Measurements from ENCODE around the gene TMEM179.
A peak's percentile ranks its signal among the peaks of the same experiment; 100 is the strongest.

The TMEM179 gene

GRCh38 chr14:104571246-104571645 lies 33.3 kb downstream of the TMEM179 start:
- Histone ChIP-seq H3K27me3 (ENCODE audit: control insufficient read depth, insufficient read depth, low read length) (no peaks in the 10 kb centered on the region), H3K27ac (ENCODE audit: low read length) (no peak overlapping the region)
- WGBS (ENCODE audit: insufficient coverage, insufficient read length), result no CpG with 5 or more reads among the region's 16 CpGs

GRCh38 chr14:104569435-104569834 lies 35.1 kb downstream of the TMEM179 start:
- WGBS (ENCODE audit: insufficient coverage, insufficient read length), result no CpG with 5 or more reads among the region's 10 CpGs
- DNase-seq (ENCODE audit: low read depth, low spot score), result no peak
- Histone ChIP-seq H3K4me3 (ENCODE audit: low read length) (no peak overlapping the region), H3K4me1 (ENCODE audit: control insufficient read depth, insufficient read depth, low read length) (no peaks in the 10 kb centered on the region; the same call in 1 of the 2 replicates), H3K36me3 (ENCODE audit: control insufficient read depth, insufficient read depth, low read length) (no peaks in the 10 kb centered on the region), H3K27me3 (ENCODE audit: control insufficient read depth, insufficient read depth, low read length) (no peaks in the 10 kb centered on the region), H3K9me3 (ENCODE audit: control insufficient read depth, insufficient read depth, low read length) (no peaks in the 10 kb centered on the region), H3K27ac (ENCODE audit: low read length) (no peak overlapping the region)

More at GRCh38 chr14:104571246-104571645, 33.3 kb downstream of the TMEM179 start:
- no peaks in the 10 kb centered on the region for H3K9me3 ChIP-seq (ENCODE audit: control insufficient read depth, insufficient read depth, low read length)
- no peak overlapping the region for H3K4me3 ChIP-seq (ENCODE audit: low read length)
- no peaks in the 10 kb centered on the region; the same call in 1 of the 2 replicates for H3K4me1 ChIP-seq (ENCODE audit: control insufficient read depth, insufficient read depth, low read length)
- H3K36me3 ChIP-seq (ENCODE audit: control insufficient read depth, insufficient read depth, low read length), result no peaks in the 10 kb centered on the region
- DNase-seq (ENCODE audit: low read depth, low spot score), result no peak

- DNase-seq (ENCODE audit: low read depth, low spot score), result no peak
- Histone ChIP-seq H3K4me1 (ENCODE audit: control insufficient read depth, insufficient read depth, low read length) (no peaks in the 10 kb centered on the region; the same call in none of the 2 replicates), H3K9me3 (ENCODE audit: control insufficient read depth, insufficient read depth, low read length) (no peaks in the 10 kb centered on the region), H3K4me3 (ENCODE audit: low read length) (no peak overlapping the region), H3K27ac (ENCODE audit: low read length) (no peak overlapping the region), H3K36me3 (ENCODE audit: control insufficient read depth, insufficient read depth, low read length) (no peaks in the 10 kb centered on the region), H3K27me3 (ENCODE audit: control insufficient read depth, insufficient read depth, low read length) (no peaks in the 10 kb centered on the region)
- no CpG with 5 or more reads among the region's 11 CpGs for WGBS (ENCODE audit: insufficient coverage, insufficient read length)
Observed at GRCh38 chr14:104568620-104569019, 36.0 kb downstream of the TMEM179 start.

- no peak for DNase-seq (ENCODE audit: low read depth, low spot score)
- H3K4me1 ChIP-seq (ENCODE audit: control insufficient read depth, insufficient read depth, low read length), result no peaks in the 10 kb centered on the region; the same call in none of the 2 replicates
- no peaks in the 10 kb centered on the region for H3K9me3 ChIP-seq (ENCODE audit: control insufficient read depth, insufficient read depth, low read length)
- no peaks in the 10 kb centered on the region for H3K36me3 ChIP-seq (ENCODE audit: control insufficient read depth, insufficient read depth, low read length)
- H3K27ac ChIP-seq (ENCODE audit: low read length), result no peak overlapping the region
- no peak overlapping the region for H3K4me3 ChIP-seq (ENCODE audit: low read length)
- no CpG with 5 or more reads among the region's 9 CpGs for WGBS (ENCODE audit: insufficient coverage, insufficient read length)
- no peaks in the 10 kb centered on the region for H3K27me3 ChIP-seq (ENCODE audit: control insufficient read depth, insufficient read depth, low read length)
Observed at GRCh38 chr14:104567957-104568225, 36.7 kb downstream of the TMEM179 start.

GRCh38 chr14:104567141-104567956 lies 37.2 kb downstream of the TMEM179 start:
- Histone ChIP-seq H3K36me3 (ENCODE audit: control insufficient read depth, insufficient read depth, low read length) (no peaks in the 10 kb centered on the region), H3K9me3 (ENCODE audit: control insufficient read depth, insufficient read depth, low read length) (no peaks in the 10 kb centered on the region), H3K27me3 (ENCODE audit: control insufficient read depth, insufficient read depth, low read length) (no peaks in the 10 kb centered on the region), H3K27ac (ENCODE audit: low read length) (no peak overlapping the region), H3K4me3 (ENCODE audit: low read length) (no peak overlapping the region), H3K4me1 (ENCODE audit: control insufficient read depth, insufficient read depth, low read length) (no peaks in the 10 kb centered on the region; the same call in none of the 2 replicates)
- no CpG with 5 or more reads among the region's 27 CpGs for WGBS (ENCODE audit: insufficient coverage, insufficient read length)
- DNase-seq (ENCODE audit: low read depth, low spot score), result no peak

- Histone ChIP-seq H3K4me1 (ENCODE audit: control insufficient read depth, insufficient read depth, low read length) (no peaks in the 10 kb centered on the region; the same call in 1 of the 2 replicates), H3K4me3 (ENCODE audit: low read length) (no peak overlapping the region), H3K9me3 (ENCODE audit: control insufficient read depth, insufficient read depth, low read length) (no peaks in the 10 kb centered on the region), H3K27me3 (ENCODE audit: control insufficient read depth, insufficient read depth, low read length) (no peaks in the 10 kb centered on the region), H3K27ac (ENCODE audit: low read length) (no peak overlapping the region), H3K36me3 (ENCODE audit: control insufficient read depth, insufficient read depth, low read length) (no peaks in the 10 kb centered on the region)
- WGBS (ENCODE audit: insufficient coverage, insufficient read length), result no CpG with 5 or more reads among the region's 30 CpGs
- DNase-seq (ENCODE audit: low read depth, low spot score), result no peak
Observed at GRCh38 chr14:104564744-104565679, 39.6 kb downstream of the TMEM179 start.

GRCh38 chr14:104563742-104564615 lies 40.6 kb downstream of the TMEM179 start:
- Histone ChIP-seq H3K4me3 (ENCODE audit: low read length) (no peak overlapping the region), H3K36me3 (ENCODE audit: control insufficient read depth, insufficient read depth, low read length) (no peaks in the 10 kb centered on the region), H3K4me1 (ENCODE audit: control insufficient read depth, insufficient read depth, low read length) (no peaks in the 10 kb centered on the region; the same call in 1 of the 2 replicates), H3K9me3 (ENCODE audit: control insufficient read depth, insufficient read depth, low read length) (no peaks in the 10 kb centered on the region), H3K27me3 (ENCODE audit: control insufficient read depth, insufficient read depth, low read length) (no peaks in the 10 kb centered on the region), H3K27ac (ENCODE audit: low read length) (no peak overlapping the region)
- WGBS (ENCODE audit: insufficient coverage, insufficient read length), result no CpG with 5 or more reads among the region's 27 CpGs
- DNase-seq (ENCODE audit: low read depth, low spot score), result peak; percentile 71

- H3K27ac ChIP-seq (ENCODE audit: low read length), result no peak overlapping the region
- no peaks in the 10 kb centered on the region; the same call in 1 of the 2 replicates for H3K4me1 ChIP-seq (ENCODE audit: control insufficient read depth, insufficient read depth, low read length)
- H3K4me3 ChIP-seq (ENCODE audit: low read length), result no peak overlapping the region
- H3K27me3 ChIP-seq (ENCODE audit: control insufficient read depth, insufficient read depth, low read length), result no peaks in the 10 kb centered on the region
- no peak for DNase-seq (ENCODE audit: low read depth, low spot score)
- no peaks in the 10 kb centered on the region for H3K9me3 ChIP-seq (ENCODE audit: control insufficient read depth, insufficient read depth, low read length)
- WGBS (ENCODE audit: insufficient coverage, insufficient read length), result no CpG with 5 or more reads among the region's 15 CpGs
- no peaks in the 10 kb centered on the region for H3K36me3 ChIP-seq (ENCODE audit: control insufficient read depth, insufficient read depth, low read length)
Observed at GRCh38 chr14:104563191-104563741, 41.3 kb downstream of the TMEM179 start.

- Histone ChIP-seq H3K36me3 (ENCODE audit: control insufficient read depth, insufficient read depth, low read length) (no peaks in the 10 kb centered on the region), H3K4me1 (ENCODE audit: control insufficient read depth, insufficient read depth, low read length) (no peaks in the 10 kb centered on the region; the same call in none of the 2 replicates), H3K27me3 (ENCODE audit: control insufficient read depth, insufficient read depth, low read length) (no peaks in the 10 kb centered on the region), H3K4me3 (ENCODE audit: low read length) (no peak overlapping the region), H3K27ac (ENCODE audit: low read length) (no peak overlapping the region), H3K9me3 (ENCODE audit: control insufficient read depth, insufficient read depth, low read length) (no peaks in the 10 kb centered on the region)
- no CpG with 5 or more reads among the region's 5 CpGs for WGBS (ENCODE audit: insufficient coverage, insufficient read length)
- DNase-seq (ENCODE audit: low read depth, low spot score), result no peak
Observed at GRCh38 chr14:104562606-104563005, 42.0 kb downstream of the TMEM179 start.

Data from iPS DF 6.9 (cell line).